GM12878 (cell line): ENCODE results near the gene NDC80. TPM values are rescaled to one million over a fixed set of nuclear protein-coding genes. Genes with fewer than 3 reads are reported as not detected.

Source experiments
- ATAC-seq: fragments of 200-7000 bp; cut with Tn5 transposase; 3 replicates; pipeline ENCODE4 v1.9.1; 2020; ENCODE audit warnings: mild to moderate bottlenecking, moderate library complexity
- BruUV-seq: library from RNA; stranded (reverse); fragments of 400-500 nt; replicated peaks from 2 replicates; lab custom pipeline; 2021; lab: Mats Ljungman, UMichigan
- CTCF ChIA-PET: fragments of 300-600 bp; sonication (Branson Sonifier 250); formaldehyde crosslinking; extraction: SDS; loops from one replicate; lab custom pipeline; 2021; ENCODE audit warnings: inconsistent platforms; lab: Yijun Ruan, JAX
- POLR2A ChIA-PET: fragments of 350-600 bp; formaldehyde crosslinking; extraction: SDS; loops from one replicate; lab custom pipeline; 2021; ENCODE audit warnings: inconsistent platforms; lab: Charles Lee
- RAD21 ChIA-PET: fragments of 300-600 bp; sonication (Branson Sonifier 250); formaldehyde crosslinking; loops from one replicate; lab custom pipeline; 2023; ENCODE audit warnings: antibody characterized with exemption; ENCODE audit not compliant: unreplicated experiment; lab: Charles Lee
- SMC1A ChIA-PET: fragments of 300-600 bp; sonication (Branson Sonifier 250); formaldehyde crosslinking; loops from one replicate; lab custom pipeline; 2023; ENCODE audit not compliant: unreplicated experiment, uncharacterized antibody; lab: Charles Lee
- DNase-seq: peaks from one replicate; pipeline ENCODE4 v3.0.0-alpha.2; 2011; ENCODE audit warnings: low read depth, low spot score
- FAIRE-seq: peaks from 3 replicates; lab custom pipeline; 2011; peaks lifted over from hg19 to GRCh38; lab: Jason Lieb, UNC
- H2AFZ ChIP-seq: 2 replicates; pipeline ENCODE4 v1.6.0; 2011; ENCODE audit warnings: low read depth, low read length, control low read depth; ENCODE audit not compliant: control insufficient read depth
- H3K27ac ChIP-seq: 2 replicates; pipeline ENCODE4 v1.5.1; 2011; ENCODE audit warnings: control low read depth; ENCODE audit not compliant: control insufficient read depth, insufficient read depth
- H3K27me3 ChIP-seq, 2 experiments: replicated peaks in 1 of 2; 2 replicates each; pipeline versions ENCODE4 v1.6.0 to v1.6.1; 2011; ENCODE audit warnings: low read length in 1 of 2; ENCODE audit not compliant: control insufficient read depth in 2 of 2, insufficient read depth in 2 of 2
- H3K36me3 ChIP-seq, 2 experiments: 2 replicates each; pipeline ENCODE4 v1.5.1; 2011; ENCODE audit warnings: low read length in 1 of 2; ENCODE audit not compliant: control insufficient read depth in 2 of 2, insufficient read depth in 2 of 2
- H3K4me1 ChIP-seq: 2 replicates; pipeline ENCODE4 v1.6.1; 2011; ENCODE audit warnings: mild to moderate bottlenecking, low read length, moderate library complexity, mixed read lengths; ENCODE audit not compliant: control insufficient read depth, insufficient read depth
- H3K4me2 ChIP-seq: 2 replicates; pipeline ENCODE4 v1.6.0; 2011; ENCODE audit warnings: control low read depth; ENCODE audit not compliant: control insufficient read depth, insufficient read depth
- H3K4me3 ChIP-seq: fragments of 200-600 bp; sonication (generic); 2 replicates; pipeline ENCODE4 v1.5.1; 2016
- H3K79me2 ChIP-seq: 2 replicates; pipeline ENCODE4 v1.6.0; 2011; ENCODE audit warnings: low read length; ENCODE audit not compliant: control insufficient read depth, insufficient read depth
- H3K9ac ChIP-seq: 2 replicates; pipeline ENCODE4 v1.8.0; 2011; ENCODE audit warnings: low read length, control low read depth, mixed read lengths; ENCODE audit not compliant: control insufficient read depth, insufficient read depth
- H3K9me3 ChIP-seq: replicated peaks from 3 replicates; pipeline ENCODE4 v1.5.1; 2011; ENCODE audit warnings: mild to moderate bottlenecking, low read length; ENCODE audit not compliant: control insufficient read depth, insufficient read depth
- H4K20me1 ChIP-seq: 2 replicates; pipeline ENCODE4 v1.6.0; 2011; ENCODE audit not compliant: control insufficient read depth, insufficient read depth
- BCLAF1 ChIP-seq: fragments of 450-650 bp; IDR thresholded peaks from 2 replicates; pipeline ENCODE4 v1.6.1; 2017; ENCODE audit warnings: antibody characterized with exemption, mild to moderate bottlenecking, moderate library complexity
- CBFB ChIP-seq: IDR thresholded peaks from 2 replicates; pipeline ENCODE4 v1.6.1; 2016; ENCODE audit warnings: antibody characterized with exemption, low read depth
- HDGF ChIP-seq: fragments of 450-650 bp; IDR thresholded peaks from 2 replicates; pipeline ENCODE4 v1.6.1; 2016; ENCODE audit warnings: antibody characterized with exemption
- JUNB ChIP-seq: IDR thresholded peaks from 2 replicates; pipeline ENCODE4 v1.6.1; 2016; ENCODE audit warnings: antibody characterized with exemption, mild to moderate bottlenecking
- KDM1A ChIP-seq: fragments of 200-600 bp; sonication (generic); IDR thresholded peaks from 2 replicates; pipeline ENCODE4 v1.6.1; 2016; ENCODE audit warnings: borderline replicate concordance
- MYB ChIP-seq: fragments of 150-350 bp; IDR thresholded peaks from 2 replicates; pipeline ENCODE4 v1.6.1; 2014; ENCODE audit warnings: mild to moderate bottlenecking, low read depth, low read length, borderline replicate concordance
- NR2C1 ChIP-seq: fragments of 450-650 bp; IDR thresholded peaks from 2 replicates; pipeline ENCODE4 v1.6.1; 2017; ENCODE audit warnings: antibody characterized with exemption, mild to moderate bottlenecking, moderate library complexity
- NR2F1 ChIP-seq: fragments of 450-650 bp; conservative IDR thresholded peaks from 2 replicates; pipeline ENCODE4 v1.6.1; 2017; ENCODE audit warnings: mild to moderate bottlenecking
- WGBS: methylation state at CpG from one replicate; pipeline ENCODE4 v1.1.6; 2016; ENCODE audit warnings: low lambda C conversion rate; ENCODE audit not compliant: insufficient replicate concordance, insufficient coverage; ENCODE audit errors: missing lambda C conversion rate; 5-methylcytosine and 5-hydroxymethylcytosine counted together
- in situ Hi-C: fragments of 300-500 bp; cut with MboI; formaldehyde crosslinking; loops from 9 replicates; pipeline ENCODE4 v1.14.3; 2018; ENCODE audit warnings: mixed read lengths
- intact Hi-C: fragments of 100-400 bp; cut with micrococcal nuclease; formaldehyde crosslinking; loops from one replicate; pipeline ENCODE4 v1.14.2; 2022; ENCODE audit not compliant: unreplicated experiment
- polyA plus RNA-seq, 11 experiments: library from polyadenylated mRNA; depleted of rRNA in 4 of 11; unstranded in 6 of 11; stranded (reverse) in 5 of 11; fragments of >200 nt; fragmentation: Nextera tagmentation in 4 of 11; fragmentation: Illumina TruSeq in 1 of 11; extraction: Ambion mirVana in 4 of 11; extraction: Trizol in 1 of 11; gene quantifications; 1 replicate in 1 of 11; 2 replicates in 10 of 11; pipeline versions ENCODE4 v1.2.1 to v1.2.3, GENCODE V29; 2011 to 2016; ENCODE audit warnings: inconsistent platforms in 2 of 11, missing spikeins in 2 of 11, low read depth in 1 of 11
- total RNA-seq, 4 experiments: library from RNA; depleted of rRNA in 3 of 4; stranded (reverse); fragments of >200 nt in 3 of 4; fragmentation: Illumina TruSeq in 1 of 4; extraction: Trizol in 1 of 4; gene quantifications; 2 replicates each; pipeline versions ENCODE4 v1.2.1 to v1.2.3, GENCODE V29; 2013 to 2021
- TF ChIP-seq, protein P1 (sequence below): IDR thresholded peaks from 2 replicates; pipeline ENCODE4 v1.6.1; 2012; ENCODE audit warnings: mild to moderate bottlenecking, low read depth, low read length

The NDC80 gene
- total and polyA plus RNA-seq, 10 of the 15 experiments (the other 5 are each of a cell fraction or from before 2014, with no cell fraction given), result 36.5 to 80.8 (median 54.7) TPM

- Histone ChIP-seq H2AFZ (no peak overlapping the region), H3K4me2 (no peak overlapping the region), H3K4me1 (no peaks in the 10 kb centered on the region), H3K27ac (no peak overlapping the region), H3K79me2 (no peaks in the 10 kb centered on the region), H3K36me3 (no peaks in the 10 kb centered on the region), H3K4me3 (no peak overlapping the region), H4K20me1 (no peaks in the 10 kb centered on the region), H3K27me3 (no peaks in the 10 kb centered on the region), H3K9me3 (no peaks in the 10 kb centered on the region), H3K9ac (no peak overlapping the region)
- no TSS peak for BruUV-seq
- WGBS, result 65% methylated on average over 2 of the region's 2 CpGs
- intact Hi-C loops, result no loop called here
- CTCF ChIA-PET, result no interaction called here
- in situ Hi-C loops, result no loop called here
- FAIRE-seq (no peak), DNase-seq (no peak), ATAC-seq (no peak)
- RAD21 ChIA-PET, result no interaction called here
- SMC1A ChIA-PET, result no interaction called here
- POLR2A ChIA-PET, result no interaction called here
- TF ChIP-seq KDM1A (no peak), BCLAF1 (no peak), JUNB (no peak), MYB (no peak), NR2C1 (no peak), CBFB (no peak), NR2F1 (no peak), HDGF (no peak)
- TF ChIP-seq, protein P1, sequence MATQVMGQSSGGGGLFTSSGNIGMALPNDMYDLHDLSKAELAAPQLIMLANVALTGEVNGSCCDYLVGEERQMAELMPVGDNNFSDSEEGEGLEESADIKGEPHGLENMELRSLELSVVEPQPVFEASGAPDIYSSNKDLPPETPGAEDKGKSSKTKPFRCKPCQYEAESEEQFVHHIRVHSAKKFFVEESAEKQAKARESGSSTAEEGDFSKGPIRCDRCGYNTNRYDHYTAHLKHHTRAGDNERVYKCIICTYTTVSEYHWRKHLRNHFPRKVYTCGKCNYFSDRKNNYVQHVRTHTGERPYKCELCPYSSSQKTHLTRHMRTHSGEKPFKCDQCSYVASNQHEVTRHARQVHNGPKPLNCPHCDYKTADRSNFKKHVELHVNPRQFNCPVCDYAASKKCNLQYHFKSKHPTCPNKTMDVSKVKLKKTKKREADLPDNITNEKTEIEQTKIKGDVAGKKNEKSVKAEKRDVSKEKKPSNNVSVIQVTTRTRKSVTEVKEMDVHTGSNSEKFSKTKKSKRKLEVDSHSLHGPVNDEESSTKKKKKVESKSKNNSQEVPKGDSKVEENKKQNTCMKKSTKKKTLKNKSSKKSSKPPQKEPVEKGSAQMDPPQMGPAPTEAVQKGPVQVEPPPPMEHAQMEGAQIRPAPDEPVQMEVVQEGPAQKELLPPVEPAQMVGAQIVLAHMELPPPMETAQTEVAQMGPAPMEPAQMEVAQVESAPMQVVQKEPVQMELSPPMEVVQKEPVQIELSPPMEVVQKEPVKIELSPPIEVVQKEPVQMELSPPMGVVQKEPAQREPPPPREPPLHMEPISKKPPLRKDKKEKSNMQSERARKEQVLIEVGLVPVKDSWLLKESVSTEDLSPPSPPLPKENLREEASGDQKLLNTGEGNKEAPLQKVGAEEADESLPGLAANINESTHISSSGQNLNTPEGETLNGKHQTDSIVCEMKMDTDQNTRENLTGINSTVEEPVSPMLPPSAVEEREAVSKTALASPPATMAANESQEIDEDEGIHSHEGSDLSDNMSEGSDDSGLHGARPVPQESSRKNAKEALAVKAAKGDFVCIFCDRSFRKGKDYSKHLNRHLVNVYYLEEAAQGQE, result no peak
Observed at GRCh38 chr18:2629003-2629402, 57.6 kb downstream of the NDC80 start.
